22Rv1 (cell line): ENCODE data around the gene PCSK6.
A peak's percentile ranks its signal among the peaks of the same experiment; 100 is the strongest.

Experiments used
- H3K27ac ChIP-seq: fragments of 450-650 bp; 2 replicates; pipeline ENCODE4 v1.5.1; 2017
- CTCF ChIP-seq: fragments of 450-650 bp; IDR thresholded peaks from 2 replicates; pipeline ENCODE4 v1.5.1; 2017; ENCODE audit warnings: mild to moderate bottlenecking
- ZFX ChIP-seq: fragments of 450-650 bp; IDR thresholded peaks from 2 replicates; pipeline ENCODE4 v1.6.1; 2017; ENCODE audit warnings: antibody characterized with exemption, borderline replicate concordance

The PCSK6 gene

DNA sequence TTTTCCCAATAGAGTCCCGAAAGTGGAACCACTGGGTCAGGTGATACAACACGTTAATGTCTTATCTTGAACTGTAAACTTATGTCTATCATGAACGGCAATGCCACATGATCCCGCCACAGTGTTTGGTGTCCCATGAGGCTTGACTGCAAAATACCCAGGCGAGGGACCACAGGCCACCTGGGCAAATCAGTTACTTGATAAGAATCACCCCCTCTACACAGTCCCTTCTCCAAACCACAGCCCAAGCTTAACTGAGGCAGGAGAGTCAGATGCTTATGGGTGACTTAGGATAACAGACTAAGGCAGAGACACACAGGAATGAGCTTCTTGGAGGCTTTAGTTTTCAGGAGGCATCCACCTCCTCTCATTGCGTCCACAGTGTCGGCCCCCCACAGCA is 151.5 kb downstream of the PCSK6 start:
- TF ChIP-seq ZFX: no peak
- no peak for TF ChIP-seq CTCF
- H3K27ac ChIP-seq: no peak overlapping the region

GRCh38 chr15:101333907-101334789 is 155.4 kb downstream of the PCSK6 start:
- peak overlapping the region; percentile 47 for H3K27ac ChIP-seq

GRCh38 chr15:101332061-101332467 is 157.4 kb downstream of the PCSK6 start:
- no peak overlapping the region for H3K27ac ChIP-seq
- TF ChIP-seq CTCF (no peak), ZFX (no peak)

DNA sequence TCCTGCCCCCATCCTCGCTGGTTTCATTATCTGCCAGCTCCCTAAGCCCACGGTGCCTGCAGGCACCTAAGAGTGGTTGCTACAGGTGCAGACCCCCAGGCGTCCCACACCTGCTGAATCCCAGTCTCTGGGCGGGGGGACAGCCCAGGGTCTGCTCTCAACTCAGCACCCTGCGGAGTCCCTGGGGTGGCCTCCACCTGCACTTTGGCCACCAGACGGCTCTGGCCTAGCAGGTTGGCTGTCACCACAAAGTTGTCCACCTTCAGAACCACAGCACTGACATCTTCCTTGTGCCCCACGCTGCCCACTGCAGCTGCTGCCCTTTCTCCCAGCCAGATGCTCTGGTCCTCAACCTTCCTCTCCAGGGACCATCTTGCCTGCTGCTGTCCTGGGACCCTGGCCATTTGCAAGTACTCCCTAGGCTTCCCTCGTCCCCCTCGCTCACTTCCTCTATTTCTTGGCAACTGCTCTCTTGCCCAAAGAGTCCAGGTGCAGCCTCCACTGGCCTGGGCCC is 159.6 kb downstream of the PCSK6 start:
- no peak for TF ChIP-seq CTCF
- no peak for TF ChIP-seq ZFX
- H3K27ac ChIP-seq: no peak overlapping the region

- H3K27ac ChIP-seq: no peak overlapping the region
- TF ChIP-seq CTCF: no peak
- no peak for TF ChIP-seq ZFX
Measured at GRCh38 chr15:101329309-101329863, 160.1 kb downstream of the PCSK6 start.

DNA sequence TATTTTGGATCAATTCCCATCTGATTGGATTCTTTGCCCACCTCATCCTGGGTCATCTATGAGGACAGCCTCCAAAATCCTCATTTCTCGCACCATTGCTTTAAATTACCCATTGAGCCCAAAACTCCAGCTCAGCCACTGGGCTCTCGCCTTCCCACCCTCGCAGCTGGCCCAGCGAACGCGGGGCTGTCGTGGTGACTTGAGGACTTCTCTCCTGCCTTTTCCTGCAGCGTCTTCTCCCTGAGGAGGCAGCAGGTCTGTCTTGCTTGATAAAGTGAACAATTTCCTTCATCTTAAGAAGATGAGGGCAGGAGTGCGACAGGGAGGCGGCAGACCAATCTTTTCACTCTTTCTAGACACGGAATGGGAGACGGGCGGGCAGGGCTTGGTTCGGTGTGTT is 161.5 kb downstream of the PCSK6 start:
- H3K27ac ChIP-seq: no peak overlapping the region
- TF ChIP-seq ZFX: no peak
- no peak for TF ChIP-seq CTCF

- TF ChIP-seq ZFX: no peak
- TF ChIP-seq CTCF: no peak
- no peak overlapping the region for H3K27ac ChIP-seq
Measured at GRCh38 chr15:101327147-101327740, 162.3 kb downstream of the PCSK6 start.
